Smooth muscle cell (in vitro differentiated cells): ENCODE results near the gene ADCK2. TPM values are rescaled to one million over a fixed set of nuclear protein-coding genes. Genes with fewer than 3 reads are reported as not detected.

ENCODE experiments used
- DNase-seq: peaks from one replicate; lab custom pipeline; 2025; ENCODE audit not compliant: unreplicated experiment; lab: John Stamatoyannopoulos, UW
- H2AFZ ChIP-seq: fragments of 200-600 bp; sonication (generic); 2 replicates; pipeline ENCODE4 v1.6.0; 2016; ENCODE audit warnings: antibody characterized with exemption, low read depth, mild to moderate bottlenecking
- H3F3A ChIP-seq: fragments of 200-600 bp; sonication (generic); 2 replicates; pipeline ENCODE4 v1.6.0; 2017; ENCODE audit warnings: antibody characterized with exemption, low read depth
- H3K27ac ChIP-seq: fragments of 200-600 bp; sonication (generic); 2 replicates; pipeline ENCODE4 v1.5.1; 2016; ENCODE audit warnings: low read depth, mild to moderate bottlenecking
- H3K27me3 ChIP-seq: fragments of 200-600 bp; sonication (generic); 2 replicates; pipeline ENCODE4 v1.6.1; 2016; ENCODE audit warnings: low read depth, mild to moderate bottlenecking
- H3K36me3 ChIP-seq: fragments of 200-600 bp; sonication (generic); 2 replicates; pipeline ENCODE4 v1.5.1; 2016; ENCODE audit warnings: low read depth
- H3K4me1 ChIP-seq: fragments of 200-600 bp; sonication (generic); 2 replicates; pipeline ENCODE4 v1.5.1; 2016; ENCODE audit warnings: low read depth
- H3K4me2 ChIP-seq: fragments of 200-600 bp; sonication (generic); 2 replicates; pipeline ENCODE4 v1.6.0; 2016; ENCODE audit warnings: mild to moderate bottlenecking
- H3K4me3 ChIP-seq: fragments of 200-600 bp; sonication (generic); 2 replicates; pipeline ENCODE4 v1.5.1; 2016; ENCODE audit warnings: mild to moderate bottlenecking
- H3K79me2 ChIP-seq: fragments of 200-600 bp; sonication (generic); 2 replicates; pipeline ENCODE4 v1.6.0; 2016; ENCODE audit warnings: low read depth, mild to moderate bottlenecking
- H3K9ac ChIP-seq: fragments of 200-600 bp; sonication (generic); 2 replicates; pipeline ENCODE4 v1.6.0; 2016; ENCODE audit warnings: low read depth
- H3K9me3 ChIP-seq: fragments of 200-600 bp; sonication (generic); replicated peaks from 2 replicates; pipeline ENCODE4 v1.5.1; 2016; ENCODE audit warnings: low read depth
- H4K20me1 ChIP-seq: fragments of 200-600 bp; sonication (generic); 2 replicates; pipeline ENCODE4 v1.6.0; 2016; ENCODE audit warnings: low read depth
- CTCF ChIP-seq: fragments of 200-600 bp; sonication (generic); IDR thresholded peaks from 2 replicates; pipeline ENCODE4 v1.5.1; 2017; ENCODE audit warnings: borderline replicate concordance, mild to moderate bottlenecking, antibody characterized with exemption; ENCODE audit not compliant: insufficient read depth, poor library complexity, severe bottlenecking
- WGBS: methylation state at CpG from one replicate; pipeline ENCODE4 v1.1.7; 2016; ENCODE audit warnings: low lambda C conversion rate; 5-methylcytosine and 5-hydroxymethylcytosine counted together
- polyA plus RNA-seq: library from polyadenylated mRNA; unstranded; fragments of >200 nt; fragmentation: Nextera tagmentation; extraction: Ambion mirVana; gene quantifications from 2 replicates; pipeline ENCODE4 v1.2.1, GENCODE V29; 2016
- total RNA-seq: library from RNA; depleted of rRNA; stranded (reverse); fragments of >200 nt; gene quantifications from 2 replicates; pipeline ENCODE4 v1.2.3, GENCODE V29; 2014

Gene ADCK2
- total and polyA plus RNA-seq, 2 experiments from 2014 or later: 8.0 to 10.5 TPM

- no peak overlapping the region for H3K4me2 ChIP-seq
- H3K27me3 ChIP-seq: no peaks in the 10 kb centered on the region
- H3K4me1 ChIP-seq: no peaks in the 10 kb centered on the region
- H3K27ac ChIP-seq: no peak overlapping the region
- no peak for TF ChIP-seq CTCF
- H3K36me3 ChIP-seq: no peaks in the 10 kb centered on the region
- no peaks in the 10 kb centered on the region for H3K79me2 ChIP-seq
- no peaks in the 10 kb centered on the region for H4K20me1 ChIP-seq
- no peak overlapping the region for H2AFZ ChIP-seq
- WGBS: 80% methylated on average over 15 of the region's 15 CpGs
- H3K9me3 ChIP-seq: no peaks in the 10 kb centered on the region
- no peak overlapping the region for H3K9ac ChIP-seq
- DNase-seq: no peak
- H3K4me3 ChIP-seq: no peak overlapping the region
- peaks cover 3% of the 10 kb centered on the region for H3F3A ChIP-seq
Observed at GRCh38 chr7:140671966-140672365, 779 bp upstream of the ADCK2 start.

GRCh38 chr7:140673063-140673773, 473 bp downstream of the ADCK2 start:
- peak overlapping the region; percentile 57 for H3K4me3 ChIP-seq
- no peaks in the 10 kb centered on the region for H3K4me1 ChIP-seq
- peak overlapping the region; percentile 6 for H3K9ac ChIP-seq
- H3F3A ChIP-seq: peaks cover 3% of the 10 kb centered on the region
- no peaks in the 10 kb centered on the region for H4K20me1 ChIP-seq
- no peaks in the 10 kb centered on the region for H3K27me3 ChIP-seq
- H3K79me2 ChIP-seq: no peaks in the 10 kb centered on the region
- TF ChIP-seq CTCF: no peak
- H3K4me2 ChIP-seq: peak overlapping the region; percentile 91
- no peaks in the 10 kb centered on the region for H3K9me3 ChIP-seq
- no peak overlapping the region for H3K27ac ChIP-seq
- no peaks in the 10 kb centered on the region for H3K36me3 ChIP-seq
- H2AFZ ChIP-seq: peak overlapping the region; percentile 76
- 2% methylated on average over 48 of the region's 72 CpGs for WGBS
- DNase-seq: no peak

- Histone ChIP-seq H3K9ac (no peak overlapping the region), H3F3A (peaks cover 3% of the 10 kb centered on the region), H3K36me3 (no peaks in the 10 kb centered on the region), H4K20me1 (no peaks in the 10 kb centered on the region), H3K4me1 (no peaks in the 10 kb centered on the region), H3K4me3 (peak overlapping the region; percentile 57), H3K4me2 (peak overlapping the region; percentile 91), H3K27me3 (no peaks in the 10 kb centered on the region), H3K27ac (no peak overlapping the region), H3K79me2 (no peaks in the 10 kb centered on the region), H2AFZ (peak overlapping the region; percentile 76), H3K9me3 (no peaks in the 10 kb centered on the region)
- WGBS: 61% methylated on average over 18 of the region's 18 CpGs
- TF ChIP-seq CTCF: no peak
- no peak for DNase-seq
Observed at GRCh38 chr7:140673774-140674155, 1.0 kb downstream of the ADCK2 start.

- Histone ChIP-seq H3K9ac (no peak overlapping the region), H3K27me3 (no peaks in the 10 kb centered on the region), H3K27ac (no peak overlapping the region), H3K4me1 (no peaks in the 10 kb centered on the region), H3K79me2 (no peaks in the 10 kb centered on the region), H3K4me2 (no peak overlapping the region), H3K9me3 (no peaks in the 10 kb centered on the region), H4K20me1 (no peaks in the 10 kb centered on the region), H3K4me3 (no peak overlapping the region), H3F3A (peaks cover 3% of the 10 kb centered on the region), H3K36me3 (no peaks in the 10 kb centered on the region), H2AFZ (no peak overlapping the region)
- 95% methylated on average over 5 of the region's 5 CpGs for WGBS
- TF ChIP-seq CTCF: no peak
- no peak for DNase-seq
Observed at GRCh38 chr7:140674356-140674800, 1.6 kb downstream of the ADCK2 start.
